ENCODE results near the gene CFAP65. TPM values are rescaled to one million over a fixed set of nuclear protein-coding genes. Genes with fewer than 3 reads are reported as not detected.
A peak's percentile ranks its signal among the peaks of the same experiment; 100 is the strongest.

CFAP65 gene
- total and polyA plus RNA-seq, 8 donors, result 0.06 to 0.38 (median 0.13) TPM

DNA sequence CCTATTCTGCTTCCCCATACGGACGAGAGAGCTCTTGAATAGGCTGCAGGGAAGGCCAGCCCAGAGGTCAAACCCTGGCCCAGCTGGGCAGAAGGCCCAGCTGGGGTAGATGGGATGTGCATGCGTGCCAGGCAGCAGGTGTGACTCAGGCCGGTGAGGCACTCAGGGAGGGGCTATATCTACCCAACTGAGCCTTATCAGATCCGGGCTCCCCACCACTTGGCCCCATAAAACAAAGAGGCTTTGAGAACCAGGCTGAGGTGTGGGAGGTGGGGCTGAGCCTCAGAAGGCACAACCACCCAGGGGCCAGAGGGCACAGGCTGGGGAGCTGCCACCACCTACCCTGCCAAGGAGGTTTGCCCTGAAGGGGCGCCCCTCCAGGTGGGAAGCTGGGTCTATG is 8.0 kb upstream of the CFAP65 start:
- intact Hi-C loops (cut with DNase I), result no loop called here
- DNase-seq (peak in 1 of 6 donors; percentile 51), ATAC-seq (peak; percentile 46 to 83 (median 66)), FAIRE-seq (no peak)
- TF ChIP-seq, protein P1, sequence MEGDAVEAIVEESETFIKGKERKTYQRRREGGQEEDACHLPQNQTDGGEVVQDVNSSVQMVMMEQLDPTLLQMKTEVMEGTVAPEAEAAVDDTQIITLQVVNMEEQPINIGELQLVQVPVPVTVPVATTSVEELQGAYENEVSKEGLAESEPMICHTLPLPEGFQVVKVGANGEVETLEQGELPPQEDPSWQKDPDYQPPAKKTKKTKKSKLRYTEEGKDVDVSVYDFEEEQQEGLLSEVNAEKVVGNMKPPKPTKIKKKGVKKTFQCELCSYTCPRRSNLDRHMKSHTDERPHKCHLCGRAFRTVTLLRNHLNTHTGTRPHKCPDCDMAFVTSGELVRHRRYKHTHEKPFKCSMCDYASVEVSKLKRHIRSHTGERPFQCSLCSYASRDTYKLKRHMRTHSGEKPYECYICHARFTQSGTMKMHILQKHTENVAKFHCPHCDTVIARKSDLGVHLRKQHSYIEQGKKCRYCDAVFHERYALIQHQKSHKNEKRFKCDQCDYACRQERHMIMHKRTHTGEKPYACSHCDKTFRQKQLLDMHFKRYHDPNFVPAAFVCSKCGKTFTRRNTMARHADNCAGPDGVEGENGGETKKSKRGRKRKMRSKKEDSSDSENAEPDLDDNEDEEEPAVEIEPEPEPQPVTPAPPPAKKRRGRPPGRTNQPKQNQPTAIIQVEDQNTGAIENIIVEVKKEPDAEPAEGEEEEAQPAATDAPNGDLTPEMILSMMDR (IDR thresholded peaks at IDR 0.05), result no peak
- Histone ChIP-seq H3K36me3 (no peaks in the 10 kb centered on the region), H3K27ac (no peak overlapping the region), H3K4me3 (no peak overlapping the region), H3K27me3 (peaks cover 0 to 4% (median 0%) of the 10 kb centered on the region in 4 donors), H3K4me1 (no peaks in the 10 kb centered on the region), H3K9me3 (no peaks in the 10 kb centered on the region)
- WGBS, 2 donors, result 48 to 53% methylated on average over 6 of the region's 6 CpGs

DNA sequence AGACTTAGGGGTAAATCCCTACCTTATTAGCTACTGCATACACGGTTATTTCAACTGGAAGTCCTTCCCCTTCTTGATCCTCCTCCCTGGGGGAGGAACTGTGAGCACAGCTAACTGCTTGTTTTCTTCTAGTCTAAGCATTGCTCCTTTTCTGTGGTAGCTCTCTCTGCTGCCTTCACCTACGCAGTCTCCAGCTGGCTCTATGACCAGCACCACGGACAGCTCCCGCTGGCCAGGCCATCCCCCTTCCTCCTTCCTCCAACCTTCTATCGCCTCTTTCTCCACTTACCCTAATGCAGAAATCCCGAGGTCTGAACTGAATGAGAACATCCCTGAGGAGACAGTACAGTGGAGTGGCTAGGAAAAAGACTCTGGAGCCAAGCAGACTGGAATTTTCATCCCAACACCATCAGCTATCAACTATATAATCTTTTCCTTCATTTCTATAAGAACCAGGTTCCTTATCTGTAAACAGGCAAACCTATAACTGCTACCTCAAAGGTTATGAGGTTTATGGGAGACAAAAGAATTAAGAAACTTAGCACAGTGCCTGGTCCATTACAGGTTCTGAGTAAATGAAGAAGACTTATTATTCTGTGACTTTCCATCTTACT is 4.7 kb upstream of the CFAP65 start:
- ATAC-seq (peak in 3 of 4 donors; percentile 60 to 81 (median 60)), FAIRE-seq (no peak), DNase-seq (peak in 2 of 6 donors; percentile 51 to 60)
- H3K27me3 ChIP-seq, result peaks cover 0 to 4% (median 0%) of the 10 kb centered on the region in 4 donors
- H3K36me3 ChIP-seq, result no peaks in the 10 kb centered on the region
- H3K27ac ChIP-seq, result no peak overlapping the region
- no peak overlapping the region for H3K4me3 ChIP-seq
- 6 to 7% methylated on average over 6 of the region's 6 CpGs for WGBS, 2 donors
- H3K9me3 ChIP-seq, result no peaks in the 10 kb centered on the region
- intact Hi-C loops (cut with DNase I), result no loop called here
- TF ChIP-seq, protein P1 (IDR thresholded peaks at IDR 0.05), result no peak
- no peaks in the 10 kb centered on the region for H3K4me1 ChIP-seq

DNA sequence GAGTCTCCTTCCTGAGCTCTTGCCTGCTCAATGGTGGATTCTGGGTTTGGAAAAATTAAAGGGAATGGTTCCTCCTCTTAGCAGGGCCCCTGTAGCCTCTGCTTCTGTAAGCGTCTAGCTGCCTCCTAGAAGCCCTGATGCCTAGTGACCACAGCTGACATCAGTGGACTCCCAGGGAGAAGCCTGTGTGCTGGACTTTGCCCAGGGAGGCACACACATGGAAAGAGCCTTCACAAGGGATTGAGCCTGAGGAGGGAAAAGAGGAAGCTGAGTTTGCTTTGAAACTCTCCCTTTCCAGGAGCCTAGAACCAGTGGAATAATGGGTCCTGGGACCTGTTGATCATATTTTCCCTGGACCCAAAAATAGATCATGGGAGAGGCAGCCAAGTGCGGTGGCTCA is 1.4 kb upstream of the CFAP65 start:
- H3K27ac ChIP-seq, result no peak overlapping the region
- H3K9me3 ChIP-seq, result no peaks in the 10 kb centered on the region
- H3K36me3 ChIP-seq, result no peaks in the 10 kb centered on the region
- ATAC-seq (peak in 1 of 4 donors; percentile 37), FAIRE-seq (no peak), DNase-seq (peak in 1 of 6 donors; percentile 20)
- intact Hi-C loops (cut with DNase I), result no loop called here
- H3K4me1 ChIP-seq, result no peaks in the 10 kb centered on the region
- H3K27me3 ChIP-seq, result peaks cover 0 to 9% (median 0%) of the 10 kb centered on the region in 4 donors
- 49 to 61% methylated on average over 2 of the region's 2 CpGs for WGBS, 2 donors
- TF ChIP-seq, protein P1 (IDR thresholded peaks at IDR 0.05), result no peak
- no peak overlapping the region for H3K4me3 ChIP-seq

DNA sequence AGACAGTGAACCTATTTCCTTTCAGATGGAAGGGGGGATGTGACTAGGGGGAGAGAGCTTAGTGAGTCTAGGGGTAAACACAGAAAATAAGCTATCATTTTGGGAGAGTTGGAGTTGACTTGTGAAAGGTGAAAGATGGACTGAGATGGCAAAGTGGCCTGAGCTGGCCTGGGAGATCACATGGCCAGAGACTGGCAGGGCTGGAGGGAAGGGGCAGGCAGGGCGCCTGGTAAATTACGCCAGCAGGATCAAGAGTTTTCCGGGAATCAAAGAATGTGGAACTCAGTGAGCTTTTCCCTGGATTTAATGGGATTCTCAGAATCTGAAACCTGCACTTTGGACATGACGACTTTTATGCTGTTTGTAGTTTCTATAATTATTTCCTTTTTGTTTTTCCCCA is 841 bp upstream of the CFAP65 start:
- intact Hi-C loops (cut with DNase I), result no loop called here
- DNase-seq (peak in 1 of 6 donors; percentile 11), ATAC-seq (no peak), FAIRE-seq (no peak)
- peaks cover 0 to 9% (median 0%) of the 10 kb centered on the region in 4 donors for H3K27me3 ChIP-seq
- no peaks in the 10 kb centered on the region for H3K9me3 ChIP-seq
- no peak overlapping the region for H3K4me3 ChIP-seq
- 60 to 63% methylated on average over 4 of the region's 4 CpGs for WGBS, 2 donors
- no peak overlapping the region for H3K27ac ChIP-seq
- TF ChIP-seq, protein P1 (IDR thresholded peaks at IDR 0.05), result no peak
- H3K36me3 ChIP-seq, result no peaks in the 10 kb centered on the region
- H3K4me1 ChIP-seq, result no peaks in the 10 kb centered on the region

DNA sequence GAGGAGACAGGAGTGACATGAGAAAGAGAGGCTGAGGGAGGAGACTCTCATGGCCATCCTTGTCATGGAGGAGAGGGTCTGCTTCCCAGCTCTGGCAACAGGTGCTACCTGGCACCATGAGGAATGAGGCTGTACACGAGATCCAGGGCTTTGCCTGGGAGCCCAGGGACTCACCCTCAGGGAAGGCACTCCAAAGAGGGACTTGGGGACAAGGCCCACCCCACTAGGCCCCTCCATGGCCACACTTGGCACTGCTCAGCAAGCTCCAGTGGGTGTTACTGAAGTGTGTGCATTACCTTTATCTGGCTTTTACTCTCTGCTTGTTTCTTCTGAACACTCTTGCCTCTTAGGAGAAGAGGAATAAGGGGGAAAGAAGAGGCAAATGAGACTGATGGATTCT is 2.7 kb downstream of the CFAP65 start:
- Histone ChIP-seq H3K4me1 (no peaks in the 10 kb centered on the region), H3K9me3 (no peaks in the 10 kb centered on the region), H3K36me3 (no peaks in the 10 kb centered on the region), H3K27me3 (peaks cover 0 to 8% (median 0%) of the 10 kb centered on the region in 4 donors), H3K4me3 (no peak overlapping the region), H3K27ac (no peak overlapping the region)
- DNase-seq (peak in 1 of 6 donors; percentile 21), FAIRE-seq (no peak), ATAC-seq (no peak)
- intact Hi-C loops (cut with DNase I), result loop anchor here in 1 of 3 donors (10.0 kb wide), 1 partner anchor 266 kb away; the partner anchor contains the start of gene PTPRN
- TF ChIP-seq, protein P1 (IDR thresholded peaks at IDR 0.05), result no peak
- WGBS, 2 donors, result 5 to 7% methylated on average over 1 of the region's 1 CpG

Measured in pancreas (tissue), 10 donors.